ENCODE data around the gene CHD6. TPM values are rescaled to one million over a fixed set of nuclear protein-coding genes. Genes with fewer than 3 reads are reported as not detected.

CHD6 gene
- total and polyA plus RNA-seq, 7 donors, result 2.4 to 40.2 (median 29.9) TPM

GRCh38 chr20:41406896-41407444, 211.2 kb downstream of the CHD6 start:
- DNase-seq, result no peak
- H3K4me3 ChIP-seq, result no peak overlapping the region
- intact Hi-C loops (cut with DNase I), result no loop called here
- peaks cover 18 to 91% (median 41%) of the 10 kb centered on the region in 4 donors for H3K36me3 ChIP-seq
- no peak for TF ChIP-seq POLR2A (IDR thresholded peaks at IDR 0.05)
- TF ChIP-seq POLR2AphosphoS5 (IDR thresholded peaks at IDR 0.05), result no peak
- no peak for TF ChIP-seq CTCF (IDR thresholded peaks at IDR 0.05)
- H3K27ac ChIP-seq, result no peak overlapping the region
- no peaks in the 10 kb centered on the region for H3K9me3 ChIP-seq
- no peaks in the 10 kb centered on the region for H3K27me3 ChIP-seq
- H3K4me1 ChIP-seq, result peaks cover 0 to 5% (median 0%) of the 10 kb centered on the region in 4 donors
- 95 to 98% methylated on average over 7 of the region's 7 CpGs for WGBS, 2 donors

- DNase-seq, result no peak
- Histone ChIP-seq H3K27ac (no peak overlapping the region), H3K36me3 (peaks cover 18 to 85% (median 39%) of the 10 kb centered on the region in 4 donors), H3K4me3 (no peak overlapping the region), H3K9me3 (no peaks in the 10 kb centered on the region), H3K4me1 (no peaks in the 10 kb centered on the region), H3K27me3 (no peaks in the 10 kb centered on the region)
- TF ChIP-seq EP300 (IDR thresholded peaks at IDR 0.05) (no peak), POLR2A (IDR thresholded peaks at IDR 0.05) (no peak), POLR2AphosphoS5 (IDR thresholded peaks at IDR 0.05) (no peak), CTCF (IDR thresholded peaks at IDR 0.05) (no peak)
- intact Hi-C loops (cut with DNase I), result no loop called here
- 85 to 89% methylated on average over 10 of the region's 10 CpGs for WGBS, 2 donors
Measured at GRCh38 chr20:41406353-41406752, 211.8 kb downstream of the CHD6 start.

- no peaks in the 10 kb centered on the region for H3K27me3 ChIP-seq
- intact Hi-C loops (cut with DNase I), result no loop called here
- H3K9me3 ChIP-seq, result no peaks in the 10 kb centered on the region
- H3K27ac ChIP-seq, result no peak overlapping the region
- H3K4me3 ChIP-seq, result no peak overlapping the region
- H3K36me3 ChIP-seq, result peaks cover 18 to 76% (median 34%) of the 10 kb centered on the region in 4 donors
- DNase-seq, result no peak
- H3K4me1 ChIP-seq, result no peaks in the 10 kb centered on the region
- TF ChIP-seq POLR2AphosphoS5 (IDR thresholded peaks at IDR 0.05), result no peak
- no peak for TF ChIP-seq POLR2A (IDR thresholded peaks at IDR 0.05)
- TF ChIP-seq CTCF (IDR thresholded peaks at IDR 0.05), result no peak
- no peak for TF ChIP-seq EP300 (IDR thresholded peaks at IDR 0.05)
- 90 to 94% methylated on average over 3 of the region's 3 CpGs for WGBS, 2 donors
Measured at GRCh38 chr20:41405436-41405835, 212.7 kb downstream of the CHD6 start.

- intact Hi-C loops (cut with DNase I), result no loop called here
- no peak for DNase-seq
- Histone ChIP-seq H3K27ac (no peak overlapping the region), H3K9me3 (no peaks in the 10 kb centered on the region), H3K36me3 (peaks cover 18 to 57% (median 28%) of the 10 kb centered on the region in 4 donors), H3K4me3 (no peak overlapping the region), H3K4me1 (no peaks in the 10 kb centered on the region), H3K27me3 (no peaks in the 10 kb centered on the region)
- TF ChIP-seq POLR2A (IDR thresholded peaks at IDR 0.05) (no peak), CTCF (IDR thresholded peaks at IDR 0.05) (no peak), POLR2AphosphoS5 (IDR thresholded peaks at IDR 0.05) (no peak), EP300 (IDR thresholded peaks at IDR 0.05) (no peak)
- 92 to 94% methylated on average over 12 of the region's 12 CpGs for WGBS, 2 donors
Measured at GRCh38 chr20:41403604-41404003, 214.6 kb downstream of the CHD6 start.

GRCh38 chr20:41398408-41398807, 219.8 kb downstream of the CHD6 start:
- DNase-seq, result peak; percentile 85
- H3K36me3 ChIP-seq, result peaks cover 0 to 5% (median 0%) of the 10 kb centered on the region in 4 donors
- peak in 2 of 4 donors; percentile 50 to 62 for TF ChIP-seq POLR2AphosphoS5 (IDR thresholded peaks at IDR 0.05)
- no peak for TF ChIP-seq CTCF (IDR thresholded peaks at IDR 0.05)
- TF ChIP-seq EP300 (IDR thresholded peaks at IDR 0.05), result no peak
- TF ChIP-seq POLR2A (IDR thresholded peaks at IDR 0.05), result no peak
- WGBS, 2 donors, result 73 to 82% methylated on average over 2 of the region's 2 CpGs
- H3K27ac ChIP-seq, result peak overlapping the region in 2 of 4 donors; percentile 3 to 35
- intact Hi-C loops (cut with DNase I), result no loop called here
- peaks cover 0 to 30% (median 8%) of the 10 kb centered on the region in 4 donors for H3K4me1 ChIP-seq
- peaks cover 0 to 4% (median 0%) of the 10 kb centered on the region in 3 donors for H3K27me3 ChIP-seq
- no peak overlapping the region for H3K4me3 ChIP-seq
- no peaks in the 10 kb centered on the region for H3K9me3 ChIP-seq

All from sigmoid colon (tissue), 7 donors.